Left lung (tissue), 10 donors: ENCODE data around the gene SV2B. TPM values are rescaled to one million over a fixed set of nuclear protein-coding genes. Genes with fewer than 3 reads are reported as not detected.

Source experiments
- ATAC-seq: fragments of 200-7000 bp; cut with Tn5 transposase; one replicate; pipeline ENCODE4 v1.9.1; 2020; ENCODE audit warnings: moderate library complexity
- DNase-seq, 4 donors: peaks; one replicate each; pipeline ENCODE4 v3.0.0-alpha.2; 2013 to 2020
- H3K27ac ChIP-seq, 2 donors: fragments of 200-600 bp; sonication (generic) in 1 of 2; one replicate each; pipeline versions ENCODE4 v1.5.0 to v1.8.0; 2020 to 2021
- H3K27me3 ChIP-seq, 2 donors: fragments of 200-600 bp; sonication (generic) in 1 of 2; one replicate each; pipeline versions ENCODE4 v1.5.0 to v1.8.0; 2020 to 2021
- H3K36me3 ChIP-seq, 2 donors: fragments of 200-600 bp; sonication (generic) in 1 of 2; one replicate each; pipeline versions ENCODE4 v1.5.0 to v1.8.0; 2020 to 2021
- H3K4me1 ChIP-seq, 2 donors: fragments of 200-600 bp; one replicate each; pipeline ENCODE4 v1.8.0; 2021
- H3K4me3 ChIP-seq, 2 donors: fragments of 200-600 bp; sonication (generic) in 1 of 2; one replicate each; pipeline versions ENCODE4 v1.5.0 to v1.8.0; 2020 to 2021; ENCODE audit warnings: mild to moderate bottlenecking in 1 of 2
- H3K9me3 ChIP-seq, 2 donors: fragments of 200-600 bp; sonication (generic) in 1 of 2; one replicate each; pipeline versions ENCODE4 v1.5.0 to v1.8.0; 2020 to 2021
- intact Hi-C, 2 donors: fragments of 100-400 bp; cut with DNase I; formaldehyde crosslinking; loops; one replicate each; pipeline versions ENCODE4 v1.11.2 to v1.14.2; 2022
- polyA plus RNA-seq, 6 donors: library from polyadenylated mRNA; unstranded; fragments of 120-200 nt; gene quantifications; one replicate each; pipeline ENCODE4 v1.2.1, GENCODE V29; 2013; ENCODE audit not compliant: insufficient read length in 6 of 6
- total RNA-seq, 2 donors: library from RNA; stranded (reverse); fragmentation: NEBNext Ultra II Directional; extraction: Animal tissue kit (Norgen Biotek cat#: 25700); gene quantifications; one replicate each; pipeline ENCODE4 v1.2.1, GENCODE V29; 2021
- TF ChIP-seq, protein P1 (sequence below), 2 donors: fragments of 200-600 bp; sonication (generic) in 1 of 2; IDR thresholded peaks; one replicate each; pipeline versions ENCODE4 v1.5.0 to v1.8.0; 2021; ENCODE audit warnings: antibody characterized with exemption in 2 of 2
- donor health status: DM: no; HTN: yes; CAD: no.
- donor health status: DM: no; HTN: no; CAD: no.

SV2B gene
- total and polyA plus RNA-seq, 8 donors, result 0.58 to 3.2 (median 1.4) TPM

DNA sequence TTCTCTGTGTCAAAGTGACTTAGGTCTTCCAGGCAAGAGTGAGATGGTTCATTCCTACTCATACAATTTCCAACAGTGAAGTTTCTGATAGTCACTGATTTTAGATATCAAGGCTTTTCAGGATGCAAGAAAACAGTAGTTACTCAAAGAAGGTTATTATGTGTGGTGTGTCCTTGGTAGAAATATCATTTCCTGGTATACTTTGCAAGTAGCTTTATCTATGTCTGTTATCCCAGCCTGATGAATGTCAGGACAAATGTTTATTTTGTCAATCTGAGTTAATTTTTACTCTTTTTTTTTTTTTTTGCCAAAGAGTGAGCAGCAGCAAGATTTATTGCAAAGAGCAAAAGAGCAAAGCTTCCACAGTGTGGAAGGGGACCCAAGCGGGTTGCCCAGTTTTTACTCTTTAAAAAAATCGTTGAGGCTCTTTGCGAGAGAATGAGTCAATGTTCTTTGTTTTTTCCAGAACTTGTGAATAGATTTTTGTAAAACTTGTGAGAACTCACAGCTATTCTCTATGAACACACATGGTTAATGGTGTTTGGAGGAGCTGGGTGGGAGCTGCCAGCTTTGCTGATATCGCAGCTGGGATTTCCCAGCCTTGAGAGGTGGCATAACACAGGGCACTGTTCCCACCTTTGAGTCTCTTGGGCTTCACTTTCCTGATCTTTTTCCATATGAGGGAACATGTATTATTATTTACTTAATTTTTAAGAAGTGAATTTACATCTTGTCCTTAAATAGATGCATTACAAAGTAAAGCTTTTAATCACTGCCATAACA lies 51.9 kb downstream of the SV2B start:
- no peak for ATAC-seq

DNA sequence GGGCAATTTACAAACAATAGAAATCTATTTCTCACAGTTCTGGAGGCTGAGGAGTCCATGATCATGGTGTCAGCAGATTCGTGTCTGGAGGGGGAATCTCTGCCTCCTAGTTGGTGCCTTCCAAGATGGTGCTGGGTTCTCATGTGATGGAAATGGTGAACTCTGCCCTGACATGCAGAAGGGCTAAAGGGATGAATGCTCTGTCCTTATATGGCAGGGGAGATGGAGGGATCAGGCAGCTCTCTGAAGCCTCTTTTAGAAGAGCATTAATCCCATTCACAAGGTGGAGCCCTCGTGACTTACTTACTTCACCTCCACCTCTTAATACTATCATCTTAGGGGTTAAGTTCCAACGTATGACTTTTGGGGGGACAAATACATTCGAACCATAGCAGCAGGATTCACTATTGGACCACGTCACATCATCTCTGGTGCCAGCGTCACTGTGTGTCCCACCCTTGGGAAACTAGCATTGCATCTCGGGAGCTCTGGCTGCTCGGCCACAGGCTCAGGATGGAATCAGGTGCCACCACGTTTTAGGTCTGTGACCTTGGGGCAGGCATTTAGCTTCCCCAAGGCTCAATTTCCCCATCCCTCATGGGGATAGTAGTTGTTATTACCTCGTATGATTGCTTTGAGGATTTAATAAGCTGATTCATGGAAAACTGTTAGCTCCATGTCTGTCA lies 53.0 kb downstream of the SV2B start:
- intact Hi-C loops, result no loop called here
- H3K36me3 ChIP-seq, result no peaks in the 10 kb centered on the region
- peaks cover 0 to 42% of the 10 kb centered on the region in 2 donors for H3K27me3 ChIP-seq
- H3K4me3 ChIP-seq, result no peak overlapping the region
- H3K4me1 ChIP-seq, result no peaks in the 10 kb centered on the region
- TF ChIP-seq, protein P1, sequence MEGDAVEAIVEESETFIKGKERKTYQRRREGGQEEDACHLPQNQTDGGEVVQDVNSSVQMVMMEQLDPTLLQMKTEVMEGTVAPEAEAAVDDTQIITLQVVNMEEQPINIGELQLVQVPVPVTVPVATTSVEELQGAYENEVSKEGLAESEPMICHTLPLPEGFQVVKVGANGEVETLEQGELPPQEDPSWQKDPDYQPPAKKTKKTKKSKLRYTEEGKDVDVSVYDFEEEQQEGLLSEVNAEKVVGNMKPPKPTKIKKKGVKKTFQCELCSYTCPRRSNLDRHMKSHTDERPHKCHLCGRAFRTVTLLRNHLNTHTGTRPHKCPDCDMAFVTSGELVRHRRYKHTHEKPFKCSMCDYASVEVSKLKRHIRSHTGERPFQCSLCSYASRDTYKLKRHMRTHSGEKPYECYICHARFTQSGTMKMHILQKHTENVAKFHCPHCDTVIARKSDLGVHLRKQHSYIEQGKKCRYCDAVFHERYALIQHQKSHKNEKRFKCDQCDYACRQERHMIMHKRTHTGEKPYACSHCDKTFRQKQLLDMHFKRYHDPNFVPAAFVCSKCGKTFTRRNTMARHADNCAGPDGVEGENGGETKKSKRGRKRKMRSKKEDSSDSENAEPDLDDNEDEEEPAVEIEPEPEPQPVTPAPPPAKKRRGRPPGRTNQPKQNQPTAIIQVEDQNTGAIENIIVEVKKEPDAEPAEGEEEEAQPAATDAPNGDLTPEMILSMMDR (IDR thresholded peaks at IDR 0.05), result no peak
- DNase-seq (no peak), ATAC-seq (no peak)
- H3K27ac ChIP-seq, result no peak overlapping the region
- H3K9me3 ChIP-seq, result no peaks in the 10 kb centered on the region

More for the DNA sequence above, 51.9 kb downstream of the SV2B start:
- Histone ChIP-seq H3K4me1 (no peaks in the 10 kb centered on the region), H3K36me3 (no peaks in the 10 kb centered on the region), H3K27me3 (peaks cover 0 to 49% of the 10 kb centered on the region in 2 donors), H3K4me3 (no peak overlapping the region), H3K9me3 (no peaks in the 10 kb centered on the region), H3K27ac (no peak overlapping the region)
- TF ChIP-seq, protein P1 (IDR thresholded peaks at IDR 0.05), result no peak
- DNase-seq, result no peak
- intact Hi-C loops, result no loop called here

DNA sequence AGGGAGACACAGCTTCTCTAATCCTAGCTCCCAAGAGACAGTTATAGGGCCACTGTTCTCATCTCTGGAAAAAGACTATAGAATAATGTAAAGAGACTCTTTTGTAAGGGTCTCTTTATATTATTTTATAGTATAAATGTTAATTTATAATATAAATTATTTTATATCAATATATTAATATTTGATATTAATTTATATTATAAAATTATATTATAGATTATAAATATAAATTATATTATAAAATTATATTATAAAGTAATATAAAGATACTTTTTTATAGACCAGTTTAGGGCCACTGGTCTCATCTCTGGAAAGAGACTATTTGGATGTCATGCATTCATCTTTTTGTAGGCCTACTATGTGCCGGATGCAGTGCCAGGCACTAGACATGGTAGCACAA lies 53.9 kb downstream of the SV2B start:
- H3K27me3 ChIP-seq, result peaks cover 0 to 34% of the 10 kb centered on the region in 2 donors
- intact Hi-C loops, result no loop called here
- TF ChIP-seq, protein P1 (IDR thresholded peaks at IDR 0.05), result no peak
- no peaks in the 10 kb centered on the region for H3K4me1 ChIP-seq
- no peak for DNase-seq
- no peaks in the 10 kb centered on the region for H3K9me3 ChIP-seq
- H3K4me3 ChIP-seq, result no peak overlapping the region
- no peak for ATAC-seq
- H3K36me3 ChIP-seq, result no peaks in the 10 kb centered on the region
- no peak overlapping the region for H3K27ac ChIP-seq

DNA sequence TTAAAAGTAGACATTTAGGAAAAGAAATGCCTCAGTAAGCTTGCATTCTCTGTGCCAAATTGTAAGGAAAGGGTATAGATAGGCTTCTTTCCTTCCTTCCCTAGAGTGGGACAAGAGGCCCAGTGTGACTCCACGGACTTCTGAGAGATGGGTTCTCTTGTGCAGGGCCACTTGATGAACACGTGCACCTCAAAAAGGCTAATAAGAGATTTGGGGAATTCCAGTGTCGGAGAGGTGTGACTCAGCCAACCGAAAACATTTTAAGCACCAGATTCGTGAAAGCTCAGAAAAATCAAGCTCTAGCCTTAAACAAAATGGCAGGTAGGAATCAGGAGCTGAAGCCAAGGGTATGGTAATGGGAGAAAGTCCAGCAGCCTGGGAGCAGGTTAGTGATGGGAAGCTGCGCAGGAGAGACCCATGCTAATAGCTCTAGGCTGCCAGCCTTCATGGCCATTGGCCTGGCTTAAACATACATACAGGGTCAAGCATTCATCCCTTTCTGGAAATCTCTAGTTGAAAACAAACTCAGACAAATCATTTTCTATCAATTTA lies 56.2 kb downstream of the SV2B start:
- ATAC-seq, result no peak
- intact Hi-C loops, result no loop called here
- DNase-seq, result no peak

More for the DNA sequence above, 56.2 kb downstream of the SV2B start:
- Histone ChIP-seq H3K36me3 (no peaks in the 10 kb centered on the region), H3K27ac (no peak overlapping the region), H3K4me1 (no peaks in the 10 kb centered on the region), H3K4me3 (no peak overlapping the region), H3K9me3 (no peaks in the 10 kb centered on the region), H3K27me3 (peaks cover 0 to 41% of the 10 kb centered on the region in 2 donors)
- TF ChIP-seq, protein P1 (IDR thresholded peaks at IDR 0.05), result no peak
